Upper lobe of right lung (tissue), 1 donor: Measurements from ENCODE around the gene VWA8. TPM values are rescaled to one million over a fixed set of nuclear protein-coding genes. Genes with fewer than 3 reads are reported as not detected.

ENCODE experiments used
- ATAC-seq: fragments of 200-7000 bp; cut with Tn5 transposase; one replicate; pipeline ENCODE4 v1.9.1; 2020; ENCODE audit warnings: mild to moderate bottlenecking, moderate library complexity
- DNase-seq: peaks from one replicate; pipeline ENCODE4 v3.0.0-alpha.2; 2020
- H3K27ac ChIP-seq: fragments of 200-600 bp; one replicate; pipeline ENCODE4 v1.8.0; 2022
- H3K27me3 ChIP-seq: fragments of 200-600 bp; one replicate; pipeline ENCODE4 v1.8.0; 2022; ENCODE audit warnings: mild to moderate bottlenecking
- H3K36me3 ChIP-seq: fragments of 200-600 bp; one replicate; pipeline ENCODE4 v1.8.0; 2022
- H3K4me1 ChIP-seq: fragments of 200-600 bp; one replicate; pipeline ENCODE4 v1.8.0; 2022
- H3K4me3 ChIP-seq: fragments of 200-600 bp; one replicate; pipeline ENCODE4 v1.8.0; 2022; ENCODE audit warnings: mild to moderate bottlenecking
- H3K9me3 ChIP-seq: fragments of 200-600 bp; one replicate; pipeline ENCODE4 v1.8.0; 2022
- intact Hi-C: fragments of 100-400 bp; cut with DNase I; formaldehyde crosslinking; loops from one replicate; pipeline ENCODE4 v1.11.0; 2022
- total RNA-seq: library from RNA; stranded (reverse); fragmentation: NEBNext Ultra II Directional; extraction: Animal tissue kit (Norgen Biotek cat#: 25700); gene quantifications from one replicate; pipeline ENCODE4 v1.2.1, GENCODE V29; 2021
- TF ChIP-seq, protein P1 (sequence below): fragments of 200-600 bp; IDR thresholded peaks from one replicate; pipeline ENCODE4 v1.8.0; 2022; ENCODE audit warnings: antibody characterized with exemption
- donor health status: DM: no; HTN: yes; CAD: no; lungs with severe emphysema.

VWA8 gene
- total RNA-seq, 1 donor from 2014 or later, result 20.6 TPM

DNA sequence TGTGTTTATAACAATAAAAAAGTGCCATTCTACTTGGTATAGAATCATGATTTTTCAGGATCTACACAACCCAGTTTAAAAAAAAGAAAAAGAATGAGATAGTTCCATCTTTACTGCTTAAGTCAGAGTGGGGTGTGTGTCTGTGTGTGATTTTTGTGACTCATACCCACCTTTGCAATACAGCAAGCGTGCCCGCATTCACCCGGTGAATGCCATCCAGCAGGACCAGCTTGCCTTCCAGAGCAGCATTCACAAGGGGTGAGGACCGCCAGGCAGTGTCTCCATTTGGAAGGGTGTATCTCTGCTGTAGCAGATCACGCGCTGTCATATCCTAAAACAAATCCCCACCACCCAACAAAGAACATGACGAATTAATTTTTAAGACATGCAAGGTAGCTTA is 127.7 kb downstream of the VWA8 start:
- H3K4me3 ChIP-seq, result no peak overlapping the region
- H3K9me3 ChIP-seq, result no peaks in the 10 kb centered on the region
- TF ChIP-seq, protein P1, sequence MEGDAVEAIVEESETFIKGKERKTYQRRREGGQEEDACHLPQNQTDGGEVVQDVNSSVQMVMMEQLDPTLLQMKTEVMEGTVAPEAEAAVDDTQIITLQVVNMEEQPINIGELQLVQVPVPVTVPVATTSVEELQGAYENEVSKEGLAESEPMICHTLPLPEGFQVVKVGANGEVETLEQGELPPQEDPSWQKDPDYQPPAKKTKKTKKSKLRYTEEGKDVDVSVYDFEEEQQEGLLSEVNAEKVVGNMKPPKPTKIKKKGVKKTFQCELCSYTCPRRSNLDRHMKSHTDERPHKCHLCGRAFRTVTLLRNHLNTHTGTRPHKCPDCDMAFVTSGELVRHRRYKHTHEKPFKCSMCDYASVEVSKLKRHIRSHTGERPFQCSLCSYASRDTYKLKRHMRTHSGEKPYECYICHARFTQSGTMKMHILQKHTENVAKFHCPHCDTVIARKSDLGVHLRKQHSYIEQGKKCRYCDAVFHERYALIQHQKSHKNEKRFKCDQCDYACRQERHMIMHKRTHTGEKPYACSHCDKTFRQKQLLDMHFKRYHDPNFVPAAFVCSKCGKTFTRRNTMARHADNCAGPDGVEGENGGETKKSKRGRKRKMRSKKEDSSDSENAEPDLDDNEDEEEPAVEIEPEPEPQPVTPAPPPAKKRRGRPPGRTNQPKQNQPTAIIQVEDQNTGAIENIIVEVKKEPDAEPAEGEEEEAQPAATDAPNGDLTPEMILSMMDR, result no peak
- H3K27me3 ChIP-seq, result no peaks in the 10 kb centered on the region
- no peak overlapping the region for H3K27ac ChIP-seq
- no peak for DNase-seq
- ATAC-seq, result no peak
- intact Hi-C loops, result no loop called here
- H3K4me1 ChIP-seq, result no peaks in the 10 kb centered on the region
- H3K36me3 ChIP-seq, result peaks cover 15% of the 10 kb centered on the region

DNA sequence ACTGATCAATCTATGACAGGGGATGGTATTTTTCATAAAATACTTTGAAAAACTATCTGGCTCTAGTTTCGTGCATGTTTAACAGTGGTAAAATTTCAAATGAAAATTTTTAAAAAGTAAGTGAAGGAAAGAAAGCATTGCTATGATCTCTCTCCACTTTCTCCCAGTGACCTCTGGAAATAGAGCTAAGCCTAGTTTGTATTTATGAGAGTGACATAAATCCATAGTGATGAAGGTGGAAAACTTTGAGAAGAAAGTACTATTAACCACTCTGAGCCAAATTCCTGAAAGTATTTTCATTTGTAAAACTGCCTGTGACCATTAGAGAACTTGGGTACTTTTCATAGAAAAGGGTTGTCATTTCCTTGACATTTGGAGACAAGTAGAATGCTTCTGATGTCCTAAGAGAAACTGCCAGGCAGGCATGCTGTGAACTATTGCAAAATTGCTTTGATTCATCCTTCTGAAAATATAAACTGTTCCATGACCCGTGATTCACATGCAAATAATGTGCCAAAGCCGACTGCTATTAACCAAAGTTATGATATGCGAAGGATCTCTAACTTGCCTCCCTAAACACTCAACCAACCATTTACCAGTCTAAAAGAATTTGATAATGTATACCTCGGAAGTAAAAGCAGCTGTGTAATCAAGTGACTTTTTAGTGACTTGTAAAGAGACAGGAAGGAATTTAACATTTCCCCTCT is 133.2 kb downstream of the VWA8 start:
- Histone ChIP-seq H3K27me3 (no peaks in the 10 kb centered on the region), H3K27ac (no peak overlapping the region), H3K4me3 (no peak overlapping the region), H3K36me3 (peaks cover 15% of the 10 kb centered on the region), H3K9me3 (no peaks in the 10 kb centered on the region), H3K4me1 (peaks cover 6% of the 10 kb centered on the region)
- ATAC-seq (no peak), DNase-seq (no peak)
- TF ChIP-seq, protein P1, result no peak
- intact Hi-C loops, result no loop called here

DNA sequence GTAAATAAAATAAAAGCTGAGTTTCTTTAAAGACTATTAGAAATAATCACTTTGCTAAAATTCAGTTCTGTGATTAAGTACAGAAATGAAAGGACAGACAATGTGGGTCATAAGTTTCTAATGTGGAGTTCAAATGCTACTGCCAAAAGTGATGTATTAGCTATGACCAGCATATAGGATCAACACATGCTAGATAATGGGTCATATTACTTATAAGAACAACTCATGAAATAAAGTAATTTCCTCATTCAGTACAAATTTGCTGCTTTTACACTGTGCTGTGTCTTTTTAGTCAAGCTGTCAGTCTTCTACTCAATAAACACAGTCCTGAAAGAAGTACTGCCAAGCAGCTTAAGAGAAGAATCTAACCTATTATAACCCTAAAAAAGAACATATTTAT is 135.2 kb downstream of the VWA8 start:
- H3K9me3 ChIP-seq, result no peaks in the 10 kb centered on the region
- TF ChIP-seq, protein P1, result no peak
- ATAC-seq, result no peak
- no peak for DNase-seq
- no peak overlapping the region for H3K27ac ChIP-seq
- H3K27me3 ChIP-seq, result no peaks in the 10 kb centered on the region
- intact Hi-C loops, result no loop called here
- peaks cover 7% of the 10 kb centered on the region for H3K36me3 ChIP-seq
- no peak overlapping the region for H3K4me3 ChIP-seq
- H3K4me1 ChIP-seq, result peaks cover 10% of the 10 kb centered on the region

DNA sequence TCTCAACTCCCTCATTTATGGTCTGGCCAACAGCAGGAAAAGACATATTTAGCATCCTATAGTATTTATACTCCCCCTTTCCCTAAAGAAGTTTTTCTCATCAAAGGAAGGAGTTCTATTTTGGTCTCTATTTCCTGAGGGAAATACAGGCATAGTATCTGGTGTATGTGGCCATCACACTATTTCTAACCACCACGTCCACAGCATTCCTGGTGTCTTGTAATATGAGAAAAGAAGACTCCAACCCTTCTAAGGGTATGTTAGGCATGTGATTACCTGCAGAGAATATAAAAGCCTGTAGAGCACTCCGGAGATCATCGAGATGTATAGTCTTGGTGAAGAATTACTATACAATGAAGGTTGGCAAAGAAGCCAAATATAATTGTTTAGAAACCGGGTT is 137.4 kb downstream of the VWA8 start:
- DNase-seq, result no peak
- H3K36me3 ChIP-seq, result peaks cover 13% of the 10 kb centered on the region
- peaks cover 10% of the 10 kb centered on the region for H3K4me1 ChIP-seq
- no peaks in the 10 kb centered on the region for H3K9me3 ChIP-seq
- intact Hi-C loops, result no loop called here
- no peak for ATAC-seq
- H3K4me3 ChIP-seq, result no peak overlapping the region
- TF ChIP-seq, protein P1, result no peak
- H3K27ac ChIP-seq, result no peak overlapping the region
- no peaks in the 10 kb centered on the region for H3K27me3 ChIP-seq

DNA sequence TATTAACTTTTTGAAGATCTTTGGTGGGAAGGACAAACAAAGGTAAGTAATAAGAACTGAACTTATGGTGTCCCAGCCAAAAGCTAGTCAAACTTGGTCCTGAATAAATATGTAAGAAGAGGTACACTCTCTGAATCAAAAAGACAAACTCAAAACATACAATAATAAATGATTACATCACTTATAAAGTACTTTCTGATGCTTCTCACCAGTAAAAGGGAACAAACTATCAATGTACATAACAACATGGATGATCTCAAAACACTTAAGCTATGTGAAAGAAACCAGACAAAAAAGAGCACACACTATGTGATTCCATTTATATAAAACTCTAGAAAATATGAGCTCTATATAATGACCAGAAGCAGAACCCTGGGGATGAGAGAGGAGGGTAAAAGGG is 138.3 kb downstream of the VWA8 start:
- peaks cover 17% of the 10 kb centered on the region for H3K36me3 ChIP-seq
- H3K4me1 ChIP-seq, result peaks cover 7% of the 10 kb centered on the region
- H3K4me3 ChIP-seq, result no peak overlapping the region
- intact Hi-C loops, result no loop called here
- H3K27ac ChIP-seq, result no peak overlapping the region
- H3K9me3 ChIP-seq, result no peaks in the 10 kb centered on the region
- DNase-seq (no peak), ATAC-seq (no peak)
- TF ChIP-seq, protein P1, result no peak
- no peaks in the 10 kb centered on the region for H3K27me3 ChIP-seq

DNA sequence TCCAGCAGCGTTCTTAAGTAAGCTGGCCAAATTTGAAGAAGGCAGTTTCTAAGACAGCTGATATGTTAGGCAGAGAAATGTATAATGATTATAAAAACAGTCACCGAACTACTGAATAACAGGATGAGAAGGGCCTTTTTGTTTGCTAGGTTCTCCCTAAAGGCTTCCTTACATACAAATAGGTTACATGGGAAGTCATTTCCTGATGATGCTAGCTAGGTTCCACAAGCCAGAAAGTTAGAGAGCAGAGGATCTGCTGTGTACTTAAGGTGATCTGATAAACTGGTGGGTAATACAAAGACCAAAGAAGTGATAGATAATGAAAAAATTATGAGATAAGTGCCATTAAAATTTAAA is 139.7 kb downstream of the VWA8 start:
- H3K9me3 ChIP-seq, result no peaks in the 10 kb centered on the region
- no peak overlapping the region for H3K4me3 ChIP-seq
- DNase-seq (no peak), ATAC-seq (no peak)
- peaks cover 4% of the 10 kb centered on the region for H3K4me1 ChIP-seq
- no peak overlapping the region for H3K27ac ChIP-seq
- no peaks in the 10 kb centered on the region for H3K27me3 ChIP-seq
- intact Hi-C loops, result no loop called here
- TF ChIP-seq, protein P1, result no peak
- H3K36me3 ChIP-seq, result peaks cover 19% of the 10 kb centered on the region
